ENCODE results near the gene MCEMP1. TPM values are rescaled to one million over a fixed set of nuclear protein-coding genes. Genes with fewer than 3 reads are reported as not detected.

Gene MCEMP1
- total and polyA plus RNA-seq, 2 of the 13 experiments (the other 11 are each of a cell fraction or from before 2014, with no cell fraction given), result not detected

- TF ChIP-seq CSRNP1 (CRISPR knock-in tag; IDR thresholded peaks at IDR 0.05) (no peak), TBP (CRISPR knock-in tag; IDR thresholded peaks at IDR 0.05) (no peak), MAF1 (CRISPR knock-in tag; IDR thresholded peaks at IDR 0.05; ENCODE audit: borderline replicate concordance) (no peak), ZNF577 (CRISPR knock-in tag; IDR thresholded peaks at IDR 0.05; ENCODE audit: borderline replicate concordance, low read depth) (no peak), ZNF746 (CRISPR knock-in tag; IDR thresholded peaks at IDR 0.05) (no peak), ZNF724P (CRISPR knock-in tag; IDR thresholded peaks at IDR 0.05; ENCODE audit: borderline replicate concordance) (no peak), ZNF430 (CRISPR knock-in tag; IDR thresholded peaks at IDR 0.05) (no peak)
Observed at GRCh38 chr19:7689165-7689564, 12.3 kb downstream of the MCEMP1 start (continued).

- no peak overlapping the region for H3K4me2 ChIP-seq (ENCODE audit: low read depth, low read length)
- no peaks in the 10 kb centered on the region for H3K4me1 ChIP-seq (ENCODE audit: insufficient read depth, low read length)
- H3K79me2 ChIP-seq (ENCODE audit: insufficient read depth, low read length), result no peaks in the 10 kb centered on the region
- no peak overlapping the region for H2AFZ ChIP-seq (ENCODE audit: low read length)
- 38% methylated on average over 6 of the region's 8 CpGs for WGBS (ENCODE audit: low lambda C conversion rate)
- intact Hi-C loops (cut with micrococcal nuclease; ENCODE audit: unreplicated experiment) (no loop called here), in situ Hi-C loops (cut with HindIII; ENCODE audit: extremely low pct_ligation_motif_present, low pct_unique_long_range_greater_than_20kb) (no loop called here)
- FAIRE-seq (no peak), DNase-seq (ENCODE audit: low spot score) (no peak), ATAC-seq (no peak)
- peaks cover 3 to 14% of the 10 kb centered on the region in 2 experiments; a peak in 4 of 5 replicates for H3K27me3 ChIP-seq (ENCODE audit: control insufficient read depth in 1 of 2, insufficient read depth in 2 of 2, low read length in 2 of 2)
- no peak overlapping the region for H3K27ac ChIP-seq (ENCODE audit: extremely low read length, insufficient read depth, low read length)
- no peak overlapping the region for H3K9ac ChIP-seq (ENCODE audit: insufficient read depth, low read depth, low read length)
- CTCF ChIA-PET (ENCODE audit: low intra/inter-chr PET ratio, low total read pairs), result no interaction called here
- no peaks in the 10 kb centered on the region for H3K36me3 ChIP-seq (replicated peaks in 1 of 2; ENCODE audit: control insufficient read depth in 1 of 2, insufficient read depth in 2 of 2, low read length in 2 of 2)
- H3K9me3 ChIP-seq (ENCODE audit: low read length), result no peaks in the 10 kb centered on the region
- POLR2A ChIA-PET, result no interaction called here
- no peak for TF ChIP-seq TFE3 (CRISPR knock-in tag; IDR thresholded peaks at IDR 0.05)
- TF ChIP-seq ZNF160 (CRISPR knock-in tag; IDR thresholded peaks at IDR 0.05), result no peak
- no peak for TF ChIP-seq ZZZ3 (CRISPR knock-in tag; IDR thresholded peaks at IDR 0.05; ENCODE audit: borderline replicate concordance)
- no peak for TF ChIP-seq MLX (CRISPR knock-in tag; IDR thresholded peaks at IDR 0.05)
- TF ChIP-seq ATM (IDR thresholded peaks at IDR 0.05; ENCODE audit: borderline replicate concordance), result no peak
- TF ChIP-seq SIX4 (CRISPR knock-in tag; IDR thresholded peaks at IDR 0.05), result no peak
- no peak for TF ChIP-seq TBX3 (IDR thresholded peaks at IDR 0.05; ENCODE audit: borderline replicate concordance)
- no peak for TF ChIP-seq ZSCAN12 (CRISPR knock-in tag; IDR thresholded peaks at IDR 0.05)
- TF ChIP-seq CEBPG (CRISPR knock-in tag; IDR thresholded peaks at IDR 0.05), result no peak
- TF ChIP-seq CCDC6 (CRISPR knock-in tag; IDR thresholded peaks at IDR 0.05), result no peak
- no peak for TF ChIP-seq RFXANK (CRISPR knock-in tag; IDR thresholded peaks at IDR 0.05)
- TF ChIP-seq RELA (CRISPR knock-in tag; IDR thresholded peaks at IDR 0.05), result no peak
- no peak for TF ChIP-seq ZNF614 (CRISPR knock-in tag; IDR thresholded peaks at IDR 0.05; ENCODE audit: borderline replicate concordance)
- TF ChIP-seq ZNF720 (CRISPR knock-in tag; IDR thresholded peaks at IDR 0.05), result no peak
- no peak overlapping the region for H3K4me3 ChIP-seq (replicated peaks in 1 of 3; ENCODE audit: insufficient read depth in 1 of 3, low read depth in 2 of 3, low read length in 3 of 3)
- no TSS peak for BruUV-seq (replicated peaks)
- no peaks in the 10 kb centered on the region for H4K20me1 ChIP-seq (ENCODE audit: insufficient read depth, low read length)
Observed at GRCh38 chr19:7690779-7691258, 13.9 kb downstream of the MCEMP1 start.

Data from HepG2 (cell line).